ENCODE results near the gene MEF2D.

DNA sequence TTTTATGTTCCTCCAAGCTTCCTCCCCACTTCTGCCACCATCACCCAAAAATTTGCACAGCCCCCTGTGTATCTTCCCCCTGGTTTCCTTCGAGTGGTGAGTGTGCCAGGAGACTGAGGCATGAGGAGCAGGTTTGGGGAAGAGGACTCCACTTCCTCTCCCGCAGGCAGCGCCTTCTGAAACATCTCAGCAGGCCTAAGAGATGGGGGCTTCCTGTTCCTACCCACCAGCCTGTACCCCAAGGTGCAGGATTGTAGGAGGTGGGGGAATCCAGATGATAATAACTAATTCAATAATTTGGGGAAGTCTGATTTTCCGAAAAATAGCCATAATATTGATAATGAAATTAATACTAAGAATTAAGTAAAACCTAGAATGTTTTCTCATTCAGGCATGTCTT, 69.2 kb downstream of the MEF2D start:
- TF ChIP-seq YY1 (IDR thresholded peaks at IDR 0.05; ENCODE audit: insufficient read depth, insufficient read length): no peak
- no peak for TF ChIP-seq ZNF274 (IDR thresholded peaks at IDR 0.05; ENCODE audit: low read depth, low read length)
- no peak for TF ChIP-seq SUZ12 (IDR thresholded peaks at IDR 0.05; ENCODE audit: extremely low read depth, insufficient read depth, insufficient read length)

Measured in NT2/D1 (cell line).